Stomach smooth muscle (tissue), 2 donors: ENCODE data around the gene AASDH.

ENCODE experiments used
- H3K27ac ChIP-seq: one replicate; pipeline ENCODE4 v1.7.0; 2013; ENCODE audit warnings: mild to moderate bottlenecking, low read length, inconsistent platforms
- H3K27me3 ChIP-seq, 2 donors: one replicate each; pipeline ENCODE4 v1.7.0; 2013; ENCODE audit warnings: low read length in 2 of 2; ENCODE audit not compliant: insufficient read depth in 2 of 2, control insufficient read depth in 1 of 2
- H3K36me3 ChIP-seq, 2 donors: one replicate each; pipeline ENCODE4 v1.7.0; 2013; ENCODE audit warnings: low read length in 2 of 2; ENCODE audit not compliant: control insufficient read depth in 2 of 2, insufficient read depth in 2 of 2
- H3K4me1 ChIP-seq: one replicate; pipeline ENCODE4 v1.7.0; 2013; ENCODE audit warnings: low read length; ENCODE audit not compliant: control insufficient read depth, insufficient read depth
- H3K4me3 ChIP-seq, 2 donors: one replicate each; pipeline ENCODE4 v1.7.0; 2013; ENCODE audit warnings: low read length in 2 of 2
- H3K9ac ChIP-seq, 2 donors: one replicate each; pipeline ENCODE4 v1.7.0; 2013; ENCODE audit warnings: low read length in 2 of 2, mild to moderate bottlenecking in 1 of 2
- H3K9me3 ChIP-seq, 2 donors: one replicate each; pipeline ENCODE4 v1.7.0; 2013; ENCODE audit warnings: low read length in 2 of 2; ENCODE audit not compliant: control insufficient read depth in 2 of 2
- donor health status: healthy.
- donor health status: Pancreatic carcinoma.

Gene AASDH

GRCh38 chr4:56345458-56345857 is 41.8 kb downstream of the AASDH start:
- Histone ChIP-seq H3K9me3 (no peaks in the 10 kb centered on the region), H3K27me3 (no peaks in the 10 kb centered on the region), H3K36me3 (peaks cover 6 to 15% of the 10 kb centered on the region in 2 donors), H3K27ac (no peak overlapping the region), H3K4me1 (no peaks in the 10 kb centered on the region), H3K9ac (no peak overlapping the region), H3K4me3 (no peak overlapping the region)

GRCh38 chr4:56342746-56343145 is 44.5 kb downstream of the AASDH start:
- Histone ChIP-seq H3K4me1 (no peaks in the 10 kb centered on the region), H3K4me3 (no peak overlapping the region), H3K27me3 (no peaks in the 10 kb centered on the region), H3K27ac (no peak overlapping the region), H3K9ac (no peak overlapping the region), H3K36me3 (peaks cover under 1 to 8% of the 10 kb centered on the region in 2 donors), H3K9me3 (no peaks in the 10 kb centered on the region)

GRCh38 chr4:56330691-56331090 is 56.6 kb downstream of the AASDH start:
- Histone ChIP-seq H3K9me3 (no peaks in the 10 kb centered on the region), H3K27me3 (no peaks in the 10 kb centered on the region), H3K27ac (no peak overlapping the region), H3K4me1 (no peaks in the 10 kb centered on the region), H3K9ac (no peak overlapping the region), H3K4me3 (no peak overlapping the region), H3K36me3 (no peaks in the 10 kb centered on the region)

DNA sequence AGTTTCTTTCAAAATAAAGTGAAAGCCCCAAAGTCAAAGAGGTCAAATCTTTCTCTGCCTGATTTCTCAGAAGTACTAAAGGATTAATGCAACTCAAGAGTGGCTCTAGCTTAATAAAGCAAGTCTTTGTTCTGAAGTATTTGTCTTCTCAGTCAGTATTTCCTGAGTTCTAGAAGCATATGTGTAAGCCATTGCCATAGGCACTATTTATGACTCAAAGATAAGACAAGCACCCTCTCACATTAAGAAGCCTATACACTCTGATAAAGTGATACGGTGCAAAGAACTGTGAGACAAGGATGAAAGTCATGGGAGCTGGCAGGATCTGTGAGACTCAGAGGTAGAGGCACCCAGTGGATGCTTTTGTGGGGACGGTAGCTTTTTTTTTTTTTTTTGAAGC is 60.9 kb downstream of the AASDH start:
- no peak overlapping the region for H3K27ac ChIP-seq
- H3K27me3 ChIP-seq: no peaks in the 10 kb centered on the region
- no peak overlapping the region for H3K4me3 ChIP-seq
- H3K9ac ChIP-seq: no peak overlapping the region
- H3K4me1 ChIP-seq: no peaks in the 10 kb centered on the region
- H3K36me3 ChIP-seq: no peaks in the 10 kb centered on the region
- no peaks in the 10 kb centered on the region for H3K9me3 ChIP-seq

DNA sequence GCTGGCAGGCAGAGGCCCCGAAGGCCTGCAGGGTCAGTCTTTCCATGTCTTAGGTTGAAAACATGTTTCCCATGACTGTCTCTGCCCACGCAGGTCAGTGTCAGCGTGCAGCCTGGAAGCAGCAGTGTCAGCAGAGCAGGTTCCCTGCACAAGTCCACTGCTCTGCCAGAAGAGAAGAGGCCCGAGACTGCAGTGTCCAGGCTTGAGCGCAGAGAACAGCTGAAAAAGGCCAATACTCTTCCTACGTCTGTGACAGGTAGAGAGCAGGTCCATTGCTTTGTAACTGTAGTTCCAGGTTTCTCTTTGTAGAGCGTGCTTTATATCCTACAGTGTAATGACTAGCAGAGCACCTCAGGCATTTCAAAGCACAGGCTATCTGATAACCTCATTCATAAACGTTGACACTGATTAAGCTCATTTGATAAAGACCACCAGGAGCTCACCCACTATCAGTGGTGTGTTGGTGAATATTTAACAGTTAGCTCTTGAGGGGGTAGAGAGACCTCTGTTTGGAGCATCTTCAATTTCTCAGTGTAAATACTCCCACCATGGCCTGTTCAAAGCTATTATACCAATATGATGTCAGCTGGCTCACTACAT is 63.2 kb downstream of the AASDH start:
- H3K4me1 ChIP-seq: no peaks in the 10 kb centered on the region
- no peak overlapping the region for H3K27ac ChIP-seq
- H3K36me3 ChIP-seq: no peaks in the 10 kb centered on the region
- no peak overlapping the region for H3K4me3 ChIP-seq
- no peaks in the 10 kb centered on the region for H3K9me3 ChIP-seq
- no peak overlapping the region for H3K9ac ChIP-seq
- no peaks in the 10 kb centered on the region for H3K27me3 ChIP-seq

DNA sequence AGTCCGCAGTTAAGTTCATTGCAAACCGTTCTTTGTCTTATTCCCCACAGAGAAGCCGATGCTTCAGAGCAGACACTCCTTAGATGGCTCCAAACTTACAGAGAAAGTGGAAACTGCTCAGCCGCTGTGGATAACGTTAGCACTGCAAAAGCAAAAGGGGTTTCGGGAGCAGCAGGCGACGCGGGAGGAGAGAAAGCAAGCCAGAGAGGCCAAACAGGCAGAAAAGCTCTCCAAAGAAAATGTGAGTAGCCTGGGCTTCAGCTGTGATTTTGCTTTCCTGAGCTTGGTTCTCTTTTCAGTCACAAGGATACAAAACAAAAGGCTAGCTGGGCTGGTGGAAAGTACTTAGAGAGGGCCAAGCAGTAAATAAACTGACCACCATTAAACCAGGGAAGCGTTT is 64.0 kb downstream of the AASDH start:
- Histone ChIP-seq H3K36me3 (no peaks in the 10 kb centered on the region), H3K4me3 (no peak overlapping the region), H3K9ac (no peak overlapping the region), H3K27ac (no peak overlapping the region), H3K27me3 (no peaks in the 10 kb centered on the region), H3K9me3 (no peaks in the 10 kb centered on the region), H3K4me1 (no peaks in the 10 kb centered on the region)

GRCh38 chr4:56321251-56321650 is 66.0 kb downstream of the AASDH start:
- Histone ChIP-seq H3K27me3 (no peaks in the 10 kb centered on the region), H3K9me3 (no peaks in the 10 kb centered on the region), H3K36me3 (no peaks in the 10 kb centered on the region)

DNA sequence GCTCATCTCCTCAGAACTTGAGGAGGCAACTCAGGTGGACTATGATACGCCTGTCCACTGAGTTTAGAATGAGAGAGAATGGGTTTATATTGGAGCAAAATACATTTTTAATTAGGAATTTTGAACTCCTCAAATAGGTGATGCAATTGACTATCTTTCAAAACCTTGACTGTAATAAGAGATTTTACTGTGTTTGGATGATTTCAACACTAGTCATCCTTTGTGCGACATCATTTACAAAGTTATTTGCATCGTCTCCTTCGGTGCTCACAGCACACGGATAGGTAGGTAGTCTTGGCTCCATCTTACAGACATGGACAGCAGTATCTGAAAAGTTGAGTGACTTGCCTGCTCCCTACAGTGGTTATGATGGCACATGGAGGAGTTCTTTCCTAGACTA is 67.0 kb downstream of the AASDH start:
- Histone ChIP-seq H3K9ac (no peak overlapping the region), H3K4me1 (no peaks in the 10 kb centered on the region), H3K36me3 (no peaks in the 10 kb centered on the region), H3K9me3 (no peaks in the 10 kb centered on the region), H3K27ac (no peak overlapping the region), H3K4me3 (no peak overlapping the region), H3K27me3 (no peaks in the 10 kb centered on the region)

More at GRCh38 chr4:56321251-56321650, 66.0 kb downstream of the AASDH start:
- H3K4me3 ChIP-seq: no peak overlapping the region
- no peak overlapping the region for H3K9ac ChIP-seq
- no peak overlapping the region for H3K27ac ChIP-seq
- H3K4me1 ChIP-seq: no peaks in the 10 kb centered on the region

- Histone ChIP-seq H3K9ac (no peak overlapping the region), H3K36me3 (no peaks in the 10 kb centered on the region)
Observed at GRCh38 chr4:56318555-56318954, 68.7 kb downstream of the AASDH start.

GRCh38 chr4:56317749-56318148 is 69.5 kb downstream of the AASDH start:
- Histone ChIP-seq H3K4me3 (no peak overlapping the region), H3K4me1 (no peaks in the 10 kb centered on the region), H3K36me3 (no peaks in the 10 kb centered on the region), H3K9ac (no peak overlapping the region), H3K9me3 (no peaks in the 10 kb centered on the region), H3K27me3 (no peaks in the 10 kb centered on the region), H3K27ac (no peak overlapping the region)

More at GRCh38 chr4:56318555-56318954, 68.7 kb downstream of the AASDH start:
- H3K4me1 ChIP-seq: no peaks in the 10 kb centered on the region
- no peaks in the 10 kb centered on the region for H3K27me3 ChIP-seq
- H3K27ac ChIP-seq: no peak overlapping the region
- H3K9me3 ChIP-seq: no peaks in the 10 kb centered on the region
- no peak overlapping the region for H3K4me3 ChIP-seq

DNA sequence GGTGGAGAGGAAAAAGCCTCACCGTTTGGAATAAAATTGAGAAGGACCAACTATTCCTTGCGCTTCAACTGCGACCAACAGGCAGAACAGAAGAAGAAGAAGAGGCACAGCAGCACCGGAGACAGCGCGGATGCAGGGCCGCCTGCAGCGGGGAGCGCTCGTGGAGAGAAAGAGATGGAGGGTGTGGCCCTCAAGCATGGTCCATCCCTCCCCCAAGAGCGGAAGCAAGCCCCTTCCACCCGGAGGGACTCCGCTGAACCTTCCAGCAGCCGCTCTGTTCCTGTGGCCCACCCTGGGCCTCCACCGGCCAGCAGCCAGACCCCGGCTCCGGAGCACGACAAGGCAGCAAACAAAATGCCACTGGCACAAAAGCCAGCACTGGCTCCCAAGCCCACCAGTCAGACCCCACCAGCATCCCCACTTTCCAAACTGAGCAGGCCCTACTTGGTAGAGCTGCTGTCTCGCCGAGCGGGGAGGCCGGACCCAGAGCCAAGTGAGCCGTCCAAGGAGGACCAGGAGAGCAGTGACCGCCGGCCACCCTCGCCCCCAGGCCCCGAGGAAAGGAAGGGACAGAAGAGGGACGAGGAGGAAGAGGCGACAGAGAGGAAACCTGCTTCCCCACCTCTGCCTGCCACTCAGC is 71.2 kb downstream of the AASDH start:
- H3K4me1 ChIP-seq: no peaks in the 10 kb centered on the region
- H3K27ac ChIP-seq: no peak overlapping the region
- no peak overlapping the region for H3K9ac ChIP-seq
- no peaks in the 10 kb centered on the region for H3K9me3 ChIP-seq
- H3K27me3 ChIP-seq: no peaks in the 10 kb centered on the region
- no peak overlapping the region for H3K4me3 ChIP-seq
- H3K36me3 ChIP-seq: no peaks in the 10 kb centered on the region
